ENCODE measurements around the gene SMTNL1. TPM values are rescaled to one million over a fixed set of nuclear protein-coding genes. Genes with fewer than 3 reads are reported as not detected.

Gene SMTNL1
- total RNA-seq, 1 donor from 2014 or later, result not detected

GRCh38 chr11:57515332-57516060, 21.9 kb upstream of the SMTNL1 start, which contains the start of gene SLC43A1:
TSS of gene SLC43A1 (minus strand) at chr11:57515702. CDS start at chr11:57514111, 1,591 bp downstream.
- Histone ChIP-seq H3K4me1 (peaks cover 31% of the 10 kb centered on the region), H3K9me3 (replicated peaks) (no peaks in the 10 kb centered on the region), H3K27ac (replicated peaks) (peak within 1 kb of the TSS; percentile 79), H3K36me3 (no peaks in the 10 kb centered on the region), H3K27me3 (ENCODE audit: low read depth) (no peaks in the 10 kb centered on the region), H3K4me3 (peak within 1 kb of the TSS; percentile 80)
- DNase-seq, result peak; percentile 71
- TF ChIP-seq CTCF (IDR thresholded peaks at IDR 0.05; ENCODE audit: borderline replicate concordance), result no peak
- intact Hi-C loops (cut with micrococcal nuclease), result no loop called here

GRCh38 chr11:57516061-57516443, 21.3 kb upstream of the SMTNL1 start:
- Histone ChIP-seq H3K27me3 (ENCODE audit: low read depth) (no peaks in the 10 kb centered on the region), H3K4me3 (peak overlapping the region; percentile 80), H3K9me3 (replicated peaks) (no peaks in the 10 kb centered on the region), H3K27ac (replicated peaks) (peak overlapping the region; percentile 79), H3K36me3 (no peaks in the 10 kb centered on the region), H3K4me1 (peaks cover 31% of the 10 kb centered on the region)
- intact Hi-C loops (cut with micrococcal nuclease), result no loop called here
- TF ChIP-seq CTCF (IDR thresholded peaks at IDR 0.05; ENCODE audit: borderline replicate concordance), result no peak
- DNase-seq, result no peak

- Histone ChIP-seq H3K4me3 (no peak overlapping the region), H3K36me3 (no peaks in the 10 kb centered on the region), H3K27me3 (ENCODE audit: low read depth) (no peaks in the 10 kb centered on the region), H3K9me3 (replicated peaks) (no peaks in the 10 kb centered on the region), H3K4me1 (peaks cover 2% of the 10 kb centered on the region), H3K27ac (replicated peaks) (no peak overlapping the region)
- intact Hi-C loops (cut with micrococcal nuclease), result loop anchor here (10.0 kb wide), 1 partner anchor 66 kb away; no protein-coding TSS in a partner anchor
- no peak for DNase-seq
- TF ChIP-seq CTCF (IDR thresholded peaks at IDR 0.05; ENCODE audit: borderline replicate concordance), result no peak
Measured at GRCh38 chr11:57521116-57521515, 16.3 kb upstream of the SMTNL1 start.

GRCh38 chr11:57523419-57523818, 14.0 kb upstream of the SMTNL1 start:
- Histone ChIP-seq H3K36me3 (peaks cover 11% of the 10 kb centered on the region), H3K4me3 (no peak overlapping the region), H3K4me1 (no peaks in the 10 kb centered on the region), H3K9me3 (replicated peaks) (no peaks in the 10 kb centered on the region), H3K27ac (replicated peaks) (no peak overlapping the region), H3K27me3 (ENCODE audit: low read depth) (no peaks in the 10 kb centered on the region)
- TF ChIP-seq CTCF (IDR thresholded peaks at IDR 0.05; ENCODE audit: borderline replicate concordance), result no peak
- intact Hi-C loops (cut with micrococcal nuclease), result loop anchor here (10.0 kb wide), 1 partner anchor 69 kb away; no protein-coding TSS in a partner anchor
- DNase-seq, result no peak

GRCh38 chr11:57527056-57527631, 10.3 kb upstream of the SMTNL1 start:
- peak; percentile 94 for TF ChIP-seq CTCF (IDR thresholded peaks at IDR 0.05; ENCODE audit: borderline replicate concordance)

More at GRCh38 chr11:57527056-57527631, 10.3 kb upstream of the SMTNL1 start:
- DNase-seq, result peak; percentile 66
- intact Hi-C loops (cut with micrococcal nuclease), result loop anchor here (10.0 kb wide), 1 partner anchor 72 kb away; no protein-coding TSS in a partner anchor
- Histone ChIP-seq H3K9me3 (replicated peaks) (no peaks in the 10 kb centered on the region), H3K36me3 (peaks cover 12% of the 10 kb centered on the region), H3K4me3 (no peak overlapping the region), H3K27me3 (ENCODE audit: low read depth) (no peaks in the 10 kb centered on the region), H3K27ac (replicated peaks) (no peak overlapping the region), H3K4me1 (peaks cover 22% of the 10 kb centered on the region)
